ENCODE measurements around the gene OTUD5.

The OTUD5 gene

DNA sequence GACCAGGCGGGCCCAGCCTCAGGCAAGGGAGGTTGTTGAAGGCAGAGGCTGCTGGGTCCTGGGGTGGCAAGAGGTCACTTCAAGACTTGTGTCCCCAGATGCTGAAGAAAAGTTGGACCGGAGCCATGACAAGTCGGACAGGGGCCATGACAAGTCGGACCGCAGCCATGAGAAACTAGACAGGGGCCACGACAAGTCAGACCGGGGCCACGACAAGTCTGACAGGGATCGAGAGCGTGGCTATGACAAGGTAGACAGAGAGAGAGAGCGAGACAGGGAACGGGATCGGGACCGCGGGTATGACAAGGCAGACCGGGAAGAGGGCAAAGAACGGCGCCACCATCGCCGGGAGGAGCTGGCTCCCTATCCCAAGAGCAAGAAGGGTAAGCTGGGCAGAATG lies 55.3 kb downstream of the OTUD5 start:
- CTCF ChIA-PET = no interaction called here
- no peak for TF ChIP-seq FOXK2 (IDR thresholded peaks at IDR 0.05)
- no peak for TF ChIP-seq FOXM1 (IDR thresholded peaks at IDR 0.05; ENCODE audit: borderline replicate concordance)
- no peak for TF ChIP-seq BHLHE40 (IDR thresholded peaks at IDR 0.05; ENCODE audit: borderline replicate concordance)
- no peak for TF ChIP-seq ELF4 (IDR thresholded peaks at IDR 0.05)
- TF ChIP-seq TARDBP (IDR thresholded peaks at IDR 0.05) = no peak
- no peak for TF ChIP-seq SUZ12 (IDR thresholded peaks at IDR 0.05)
- no peak for TF ChIP-seq HDGF (IDR thresholded peaks at IDR 0.05; ENCODE audit: borderline replicate concordance)
- no peak for TF ChIP-seq SP1 (IDR thresholded peaks at IDR 0.05)
- TF ChIP-seq L3MBTL2 (conservative IDR thresholded peaks at IDR 0.05) = no peak
- POLR2A ChIA-PET = interaction anchor here (0.6 kb wide), 1 partner anchor 19 kb away, joined by 3 read pairs; no protein-coding TSS in a partner anchor
- DNase-seq (ENCODE audit: extremely low spot score) = no peak

DNA sequence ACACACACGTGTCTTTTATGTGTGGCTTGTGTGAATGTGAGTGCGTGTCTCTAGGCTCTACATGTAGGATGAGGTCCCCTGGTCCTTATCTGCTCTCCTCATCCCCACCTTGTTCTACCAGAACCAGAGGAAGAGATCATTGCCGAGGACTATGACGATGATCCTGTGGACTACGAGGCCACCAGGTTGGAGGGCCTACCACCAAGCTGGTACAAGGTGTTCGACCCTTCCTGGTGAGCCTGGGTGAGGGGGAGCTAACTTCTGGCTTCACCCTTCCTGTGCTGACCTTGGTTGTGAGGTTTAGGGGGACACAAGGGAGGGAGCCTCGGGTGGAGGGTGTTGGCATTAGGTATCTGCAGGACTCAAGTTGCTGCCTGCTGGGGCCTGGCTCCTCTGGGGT lies 56.3 kb downstream of the OTUD5 start:
- ChIA-PET POLR2A (no interaction called here), CTCF (no interaction called here)
- TF ChIP-seq BHLHE40 (IDR thresholded peaks at IDR 0.05; ENCODE audit: borderline replicate concordance) = no peak
- TF ChIP-seq ZNF384 (IDR thresholded peaks at IDR 0.05) = no peak
- no peak for TF ChIP-seq ARNT (IDR thresholded peaks at IDR 0.05)
- no peak for TF ChIP-seq CTBP1 (IDR thresholded peaks at IDR 0.05; ENCODE audit: borderline replicate concordance)
- no peak for TF ChIP-seq FOXK2 (IDR thresholded peaks at IDR 0.05)
- no peak for TF ChIP-seq FOXM1 (IDR thresholded peaks at IDR 0.05; ENCODE audit: borderline replicate concordance)
- no peak for TF ChIP-seq TARDBP (IDR thresholded peaks at IDR 0.05)
- TF ChIP-seq ELF4 (IDR thresholded peaks at IDR 0.05) = no peak
- TF ChIP-seq LEF1 (IDR thresholded peaks at IDR 0.05; ENCODE audit: borderline replicate concordance) = no peak
- no peak for TF ChIP-seq L3MBTL2 (conservative IDR thresholded peaks at IDR 0.05)
- TF ChIP-seq HDGF (IDR thresholded peaks at IDR 0.05; ENCODE audit: borderline replicate concordance) = no peak
- no peak for TF ChIP-seq FOXA1 (IDR thresholded peaks at IDR 0.05)
- TF ChIP-seq, protein P1, sequence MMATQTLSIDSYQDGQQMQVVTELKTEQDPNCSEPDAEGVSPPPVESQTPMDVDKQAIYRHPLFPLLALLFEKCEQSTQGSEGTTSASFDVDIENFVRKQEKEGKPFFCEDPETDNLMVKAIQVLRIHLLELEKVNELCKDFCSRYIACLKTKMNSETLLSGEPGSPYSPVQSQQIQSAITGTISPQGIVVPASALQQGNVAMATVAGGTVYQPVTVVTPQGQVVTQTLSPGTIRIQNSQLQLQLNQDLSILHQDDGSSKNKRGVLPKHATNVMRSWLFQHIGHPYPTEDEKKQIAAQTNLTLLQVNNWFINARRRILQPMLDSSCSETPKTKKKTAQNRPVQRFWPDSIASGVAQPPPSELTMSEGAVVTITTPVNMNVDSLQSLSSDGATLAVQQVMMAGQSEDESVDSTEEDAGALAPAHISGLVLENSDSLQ (IDR thresholded peaks at IDR 0.05) = no peak
- TF ChIP-seq SP1 (IDR thresholded peaks at IDR 0.05) = no peak
- no peak for DNase-seq (ENCODE audit: extremely low spot score)

DNA sequence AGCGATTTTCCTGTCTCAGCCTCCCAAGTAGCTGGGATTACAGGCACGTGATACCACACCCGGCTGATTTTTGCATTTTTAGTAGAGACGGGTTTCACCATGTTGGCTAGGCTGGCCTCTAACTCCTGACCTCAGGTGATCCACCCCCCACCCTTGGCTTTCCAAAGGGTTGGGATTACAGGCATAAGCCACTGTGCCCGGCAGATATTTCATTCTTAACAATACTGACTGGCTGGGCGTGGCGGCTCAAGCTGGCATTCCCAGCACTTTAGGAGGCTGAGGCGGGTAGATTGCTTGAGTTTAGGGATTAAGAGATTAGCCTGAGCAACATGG lies 58.4 kb downstream of the OTUD5 start:
- no peak for TF ChIP-seq SUZ12 (IDR thresholded peaks at IDR 0.05)
- no peak for TF ChIP-seq SP1 (IDR thresholded peaks at IDR 0.05)
- no peak for TF ChIP-seq LEF1 (IDR thresholded peaks at IDR 0.05; ENCODE audit: borderline replicate concordance)
- TF ChIP-seq ARNT (IDR thresholded peaks at IDR 0.05) = no peak
- TF ChIP-seq FOXK2 (IDR thresholded peaks at IDR 0.05) = no peak
- TF ChIP-seq TARDBP (IDR thresholded peaks at IDR 0.05) = no peak
- TF ChIP-seq, protein P1 (IDR thresholded peaks at IDR 0.05) = no peak
- no peak for TF ChIP-seq FOXA1 (IDR thresholded peaks at IDR 0.05)
- TF ChIP-seq ELF4 (IDR thresholded peaks at IDR 0.05) = no peak
- no peak for DNase-seq (ENCODE audit: extremely low spot score)
- ChIA-PET POLR2A (interaction anchor here (1.8 kb wide), 1 partner anchor 23 kb away, joined by 8 read pairs; no protein-coding TSS in a partner anchor), CTCF (interaction anchor here (0.6 kb wide), 1 partner anchor 13 kb away, joined by 3 read pairs; no protein-coding TSS in a partner anchor)

DNA sequence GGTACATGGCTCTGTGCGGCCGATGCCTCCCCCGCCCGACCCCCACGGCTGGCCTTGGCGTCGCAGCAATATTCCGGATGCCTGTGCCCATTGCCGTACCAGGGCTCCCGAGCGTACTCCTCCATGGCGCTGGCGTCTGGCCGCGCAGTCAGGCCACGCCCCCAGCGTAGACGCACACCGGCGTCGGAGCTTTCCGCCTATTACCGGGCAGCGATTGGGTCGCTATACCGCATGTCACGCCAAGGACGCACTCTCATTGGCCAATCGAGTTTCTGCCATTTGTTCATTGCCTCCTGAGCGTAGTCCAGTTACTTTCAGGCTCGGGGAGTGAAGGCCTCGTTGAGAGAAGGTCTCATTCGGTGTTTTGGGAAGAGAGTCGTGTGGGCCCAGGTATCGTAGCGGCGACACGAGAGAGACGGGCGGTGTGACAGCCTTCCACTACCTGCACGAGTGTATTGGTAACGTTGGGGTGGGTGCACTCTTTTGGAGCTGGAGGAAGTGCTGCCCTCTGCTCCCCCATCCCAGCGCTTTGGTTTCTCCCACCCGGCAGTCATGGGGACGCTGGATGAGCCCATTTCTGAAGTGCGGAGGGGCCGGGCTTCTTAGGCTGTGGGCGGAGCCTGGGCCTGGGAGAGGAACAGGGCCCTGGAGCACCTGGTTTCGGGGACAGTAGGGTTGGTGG lies 59.6 kb downstream of the OTUD5 start, which contains the start of the genes PQBP1 and TIMM17B:
Gene PQBP1 (plus strand): TSS at position 306 of the 682 bp plus-strand sequence. CDS start 580 bp downstream, outside the sequence.
Gene TIMM17B (minus strand): TSS at position 144 of the 682 bp plus-strand sequence. CDS start 19 bp downstream, at position 125.
- TF ChIP-seq SP1 (IDR thresholded peaks at IDR 0.05) (no peak), ELF4 (IDR thresholded peaks at IDR 0.05) (peak; percentile 18; the same call in 1 of the 2 replicates), LEF1 (IDR thresholded peaks at IDR 0.05; ENCODE audit: borderline replicate concordance) (no peak), CTBP1 (IDR thresholded peaks at IDR 0.05; ENCODE audit: borderline replicate concordance) (no peak), FOXA1 (IDR thresholded peaks at IDR 0.05) (no peak), BHLHE40 (IDR thresholded peaks at IDR 0.05; ENCODE audit: borderline replicate concordance) (peak; percentile 75), FOXK2 (IDR thresholded peaks at IDR 0.05) (no peak)
- TF ChIP-seq, protein P1 (IDR thresholded peaks at IDR 0.05) = peak; percentile 96
- ChIA-PET POLR2A (interaction anchor here (0.7 to 2.8 kb wide), 14 partner anchors 9 to 273 kb away, joined by 3 to 26 read pairs (median 5); partner anchors contain the start of genes HDAC6, PCSK1N and SLC35A2), CTCF (no interaction called here)
- peak; percentile 84 for DNase-seq (ENCODE audit: extremely low spot score)

DNA sequence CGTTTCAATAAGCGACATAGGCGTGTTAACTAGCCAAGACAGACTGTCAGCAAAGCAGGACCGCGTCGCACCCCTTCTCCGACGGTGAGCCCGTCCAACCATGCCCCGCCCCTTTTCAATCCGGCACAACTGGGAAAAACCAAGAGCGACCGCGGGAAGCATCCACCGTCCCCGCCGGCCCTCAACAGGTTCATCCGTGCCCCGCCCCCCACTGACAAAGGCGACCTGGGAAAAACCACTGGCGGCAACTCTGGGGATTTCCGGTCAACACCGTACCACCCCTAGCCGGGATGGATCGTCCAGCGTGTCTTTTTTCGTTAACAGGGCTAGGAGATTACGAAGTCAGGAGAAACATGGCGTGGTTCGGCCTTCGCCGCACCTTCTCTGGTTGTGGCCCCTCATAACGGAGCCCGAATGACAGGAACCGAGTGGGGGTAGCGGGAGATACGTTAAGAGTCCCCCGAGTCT lies 60.2 kb downstream of the OTUD5 start:
- TF ChIP-seq CTBP1 (IDR thresholded peaks at IDR 0.05; ENCODE audit: borderline replicate concordance) = no peak
- TF ChIP-seq, protein P1 (IDR thresholded peaks at IDR 0.05) = no peak
- no peak for TF ChIP-seq FOXM1 (IDR thresholded peaks at IDR 0.05; ENCODE audit: borderline replicate concordance)
- TF ChIP-seq HDGF (IDR thresholded peaks at IDR 0.05; ENCODE audit: borderline replicate concordance) = no peak
- no peak for TF ChIP-seq FOXA1 (IDR thresholded peaks at IDR 0.05)
- TF ChIP-seq SUZ12 (IDR thresholded peaks at IDR 0.05) = no peak
- no peak for TF ChIP-seq L3MBTL2 (conservative IDR thresholded peaks at IDR 0.05)
- no peak for TF ChIP-seq LEF1 (IDR thresholded peaks at IDR 0.05; ENCODE audit: borderline replicate concordance)
- no peak for TF ChIP-seq TARDBP (IDR thresholded peaks at IDR 0.05)
- TF ChIP-seq NFRKB (IDR thresholded peaks at IDR 0.05) = no peak
- TF ChIP-seq ZNF384 (IDR thresholded peaks at IDR 0.05) = no peak
- no peak; the same call in 1 of the 2 replicates for TF ChIP-seq BHLHE40 (IDR thresholded peaks at IDR 0.05; ENCODE audit: borderline replicate concordance)
- TF ChIP-seq ELF4 (IDR thresholded peaks at IDR 0.05) = no peak
- TF ChIP-seq ARNT (IDR thresholded peaks at IDR 0.05) = no peak
- no peak for TF ChIP-seq FOXK2 (IDR thresholded peaks at IDR 0.05)
- no peak for TF ChIP-seq SP1 (IDR thresholded peaks at IDR 0.05)
- ChIA-PET CTCF (no interaction called here), POLR2A (interaction anchor here (0.7 to 2.8 kb wide), 12 partner anchors 9 to 272 kb away, joined by 3 to 26 read pairs (median 5); partner anchors contain the start of genes HDAC6, PCSK1N and SLC35A2)
- peak; percentile 68 for DNase-seq (ENCODE audit: extremely low spot score)

Data from HEK293T (cell line).